GM18870 (cell line): ENCODE data around the gene OCLN.
A peak's percentile ranks its signal among the peaks of the same experiment; 100 is the strongest.
"Not testable (repeated sequence)": the region's sequence is repeated elsewhere in the genome, so short reads cannot be mapped to it uniquely, and the experiment has no call there.

Experiments used
- ATAC-seq: cut with Tn5 transposase; IDR thresholded peaks from one replicate; pipeline ENCODE4 v1.9.1; 2021; ENCODE audit warnings: moderate library complexity; ENCODE audit not compliant: unreplicated experiment

Gene OCLN

DNA sequence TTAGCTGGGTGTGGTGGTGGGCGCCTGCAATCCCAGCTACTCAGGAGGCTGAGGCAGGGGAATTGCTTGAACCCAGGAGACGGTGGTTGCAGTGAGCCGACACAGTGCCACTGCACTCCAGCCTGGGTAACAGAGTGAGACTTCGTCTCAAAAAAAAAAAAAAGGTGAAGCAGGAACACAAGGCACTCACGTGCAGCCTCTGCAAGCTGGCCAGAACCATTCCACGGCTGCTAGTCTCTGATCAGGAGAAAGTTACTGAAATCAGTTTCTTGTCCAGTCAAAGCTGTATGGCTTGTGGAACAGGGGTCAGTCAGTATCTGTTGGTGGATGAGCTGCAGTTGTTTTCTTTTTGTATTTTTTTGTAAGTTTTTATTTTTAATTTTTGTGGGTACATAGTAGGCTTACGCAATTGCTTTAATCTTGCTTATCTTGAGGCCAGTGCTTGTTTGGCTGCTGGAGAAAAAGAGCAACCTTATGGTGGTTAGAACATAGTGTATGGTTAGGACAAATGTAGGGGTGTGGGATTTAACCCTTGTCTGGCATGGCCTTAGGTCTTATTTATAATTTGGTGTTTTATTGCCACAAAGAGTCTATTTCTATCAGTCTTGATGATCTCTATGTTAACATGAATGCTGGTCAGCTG is 34.7 kb downstream of the OCLN start:
- no peak for ATAC-seq

DNA sequence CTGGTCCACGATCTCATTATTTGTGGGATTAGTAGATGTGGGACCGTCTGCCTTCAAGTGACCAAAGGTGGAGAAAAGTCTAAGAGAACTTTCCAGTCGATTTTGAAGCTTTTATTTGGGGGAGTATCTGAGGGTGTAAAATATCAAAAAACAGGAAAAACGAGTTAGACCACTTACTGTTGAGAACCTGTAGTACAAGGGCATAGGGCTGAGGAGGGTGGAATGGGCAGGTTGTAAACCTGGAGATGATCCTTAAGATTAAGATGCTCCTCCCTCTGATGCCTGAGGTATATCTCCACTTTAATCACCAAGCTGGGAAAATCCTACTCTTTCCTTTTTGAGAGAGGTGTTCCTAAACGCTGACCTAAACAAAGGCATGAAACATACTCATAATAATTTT is 35.4 kb downstream of the OCLN start:
- no peak for ATAC-seq

DNA sequence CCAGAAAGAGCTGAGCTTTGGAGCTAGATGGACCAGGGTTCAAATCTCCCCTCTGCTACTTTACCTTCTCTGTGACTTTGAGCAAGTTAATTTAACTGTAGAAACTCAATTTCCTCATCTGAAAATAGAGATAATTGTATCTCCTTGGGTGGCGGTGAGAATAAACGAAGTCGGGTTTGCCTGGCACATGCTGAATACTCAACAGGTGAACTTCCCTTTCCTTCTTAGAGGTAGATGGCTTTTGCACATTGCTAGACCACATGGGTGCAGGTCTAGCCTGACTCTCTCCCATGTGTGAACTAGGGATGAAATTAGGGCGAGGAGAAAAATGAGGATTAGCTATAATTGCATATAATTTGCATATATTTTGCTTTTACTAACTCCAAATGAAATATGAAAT is 36.0 kb downstream of the OCLN start:
- ATAC-seq: no peak

DNA sequence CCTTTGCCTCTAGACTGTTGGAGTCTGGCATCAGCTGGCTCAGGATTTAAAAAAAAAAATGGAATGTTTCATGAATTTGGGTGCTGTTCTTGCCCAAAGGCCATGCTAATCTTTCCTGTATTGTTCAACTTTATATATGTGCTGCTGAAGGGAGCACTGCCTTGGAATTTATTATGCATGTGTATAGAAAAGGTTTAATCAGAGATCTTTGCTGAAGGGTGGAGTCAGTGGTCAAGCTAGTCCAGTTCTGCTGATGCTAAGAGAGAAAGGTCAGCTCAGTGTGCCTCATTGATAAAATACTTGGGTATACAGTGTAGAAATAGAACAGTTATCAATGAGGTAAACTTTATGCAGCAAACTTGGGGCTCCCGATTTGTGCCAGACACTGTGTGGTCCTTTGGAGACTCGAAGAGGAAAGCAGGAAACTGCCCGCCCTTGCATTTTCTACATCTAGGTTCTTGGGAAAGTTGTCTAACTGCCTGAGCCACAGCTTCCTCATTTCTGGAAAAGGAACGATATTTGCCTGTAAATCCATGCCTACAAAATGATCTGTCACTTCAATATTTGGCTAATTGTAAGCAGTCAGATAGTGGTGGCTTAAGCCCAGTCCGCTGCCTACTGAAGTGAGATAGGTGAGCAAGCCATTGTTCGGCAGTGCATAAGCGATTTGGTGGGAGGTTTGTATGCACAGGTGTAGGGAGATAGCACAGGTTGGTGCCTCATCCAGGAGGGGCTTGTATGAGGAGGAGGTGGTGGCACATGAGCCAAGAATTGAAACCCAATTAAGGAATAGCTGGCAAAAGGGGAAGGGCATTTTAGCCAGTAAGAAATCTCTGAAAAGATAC is 38.2 kb downstream of the OCLN start:
- no peak for ATAC-seq

DNA sequence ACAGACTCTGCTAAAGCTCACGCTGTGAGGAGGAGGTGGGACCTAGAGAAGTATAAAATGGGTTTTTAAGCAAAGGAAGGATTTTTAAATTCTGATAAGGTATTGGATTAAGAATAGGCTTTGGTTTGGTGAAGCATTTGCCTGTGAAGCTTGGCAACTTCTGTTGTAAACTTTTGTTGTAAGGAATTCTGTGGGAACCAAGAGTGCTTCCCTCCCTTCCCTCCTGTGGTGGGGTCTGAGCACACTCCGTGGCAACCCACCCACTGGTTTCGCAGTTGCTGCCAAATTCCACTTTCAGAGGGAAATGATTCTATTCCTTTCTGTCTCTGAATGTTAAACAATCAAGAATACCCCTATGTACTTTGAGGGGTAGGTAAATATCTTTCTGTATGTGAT is 38.8 kb downstream of the OCLN start:
- no peak for ATAC-seq

DNA sequence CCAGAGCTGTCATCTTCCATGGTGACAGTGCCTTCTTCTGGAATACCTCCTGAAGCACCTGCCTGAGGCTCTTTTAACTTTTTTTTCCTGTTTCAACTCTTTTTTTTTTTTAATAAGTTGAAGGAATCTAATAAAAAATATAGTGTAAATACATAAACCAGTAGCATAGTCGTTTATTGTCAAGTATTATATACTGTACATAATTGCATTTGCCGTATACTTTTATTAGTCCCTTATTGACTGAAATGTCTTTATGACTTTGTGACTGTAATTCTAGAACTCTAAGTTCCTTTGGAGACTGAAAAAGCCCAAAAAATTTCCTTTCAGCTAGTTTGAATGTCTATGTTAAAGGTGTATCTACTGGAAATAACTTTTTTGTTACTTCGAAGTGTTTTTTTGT is 45.3 kb downstream of the OCLN start:
- not testable (repeated sequence) for ATAC-seq

DNA sequence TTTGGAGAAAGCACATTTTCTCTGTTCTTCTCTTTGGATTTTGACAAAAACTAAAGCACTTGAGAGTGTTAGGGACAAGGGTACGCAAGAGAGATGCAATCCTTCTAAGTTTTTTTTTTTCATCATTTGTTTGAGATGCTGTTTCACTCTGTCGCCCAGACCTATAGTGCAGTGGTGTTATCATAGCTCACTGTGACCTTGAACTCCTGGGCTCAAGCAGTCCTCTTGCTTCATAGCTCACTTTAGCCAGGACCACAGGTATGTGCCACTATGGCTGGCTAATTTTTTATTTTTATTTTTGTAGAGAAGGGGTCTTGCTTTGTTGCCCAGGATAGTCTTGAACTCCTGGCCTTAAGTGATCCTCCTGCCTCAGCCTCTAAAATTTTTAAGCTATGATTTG is 46.1 kb downstream of the OCLN start:
- ATAC-seq: not testable (repeated sequence)

DNA sequence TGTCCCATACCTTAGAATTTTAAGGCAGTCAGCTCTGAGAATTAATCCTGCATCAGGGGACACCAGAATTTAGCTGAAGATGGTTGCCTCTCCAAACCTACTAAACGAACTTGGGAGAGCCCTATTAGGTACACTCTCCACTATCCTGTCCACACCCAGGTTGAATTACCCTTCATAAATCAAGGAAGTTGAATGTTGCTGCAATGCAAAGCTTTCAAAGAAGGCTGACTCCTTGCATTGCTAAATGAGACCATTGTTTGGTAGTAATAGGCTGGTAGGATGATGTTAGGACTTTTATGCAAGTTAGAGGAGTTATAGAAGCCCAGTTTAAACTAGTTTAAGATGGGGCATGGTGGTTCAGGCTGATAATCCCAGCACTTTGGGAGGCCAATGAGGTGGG is 48.8 kb downstream of the OCLN start:
- ATAC-seq: not testable (repeated sequence)

DNA sequence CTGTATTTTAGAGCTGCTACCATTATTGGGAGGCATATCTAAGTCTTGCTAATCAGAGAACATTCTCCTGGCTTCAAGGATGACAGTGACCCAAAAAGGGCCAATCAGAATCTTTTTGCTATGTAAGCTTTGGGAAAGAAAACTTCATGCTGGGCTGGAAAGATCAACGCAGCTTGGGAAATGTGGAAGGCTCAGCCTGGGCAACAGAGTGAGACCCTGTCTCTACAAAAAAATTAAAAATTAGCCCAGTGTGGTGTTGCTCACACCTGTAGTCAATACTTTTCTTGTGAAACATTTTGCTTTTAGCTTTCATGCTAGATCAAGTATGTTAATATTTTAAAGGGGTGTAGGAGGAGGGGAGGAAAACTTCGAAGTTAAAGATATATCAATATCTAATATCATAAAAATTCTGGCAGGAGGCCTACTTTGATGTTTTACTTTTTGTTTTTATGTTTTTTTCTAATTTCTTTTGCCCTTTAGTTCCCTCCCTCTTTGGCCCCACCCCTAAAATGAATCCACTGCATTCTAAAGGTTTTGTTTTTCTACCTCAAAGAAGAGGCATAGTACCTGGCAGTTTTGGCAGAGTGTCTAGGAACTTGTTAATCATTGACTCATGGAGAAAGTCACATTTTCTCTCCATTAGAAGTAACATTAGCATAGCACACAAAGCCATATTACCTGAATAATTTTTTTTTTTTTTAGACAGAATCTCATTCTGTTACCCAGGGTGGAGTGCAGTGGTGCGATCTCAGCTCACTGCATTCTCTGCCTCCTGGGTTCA is 50.4 kb downstream of the OCLN start:
- ATAC-seq: not testable (repeated sequence)

DNA sequence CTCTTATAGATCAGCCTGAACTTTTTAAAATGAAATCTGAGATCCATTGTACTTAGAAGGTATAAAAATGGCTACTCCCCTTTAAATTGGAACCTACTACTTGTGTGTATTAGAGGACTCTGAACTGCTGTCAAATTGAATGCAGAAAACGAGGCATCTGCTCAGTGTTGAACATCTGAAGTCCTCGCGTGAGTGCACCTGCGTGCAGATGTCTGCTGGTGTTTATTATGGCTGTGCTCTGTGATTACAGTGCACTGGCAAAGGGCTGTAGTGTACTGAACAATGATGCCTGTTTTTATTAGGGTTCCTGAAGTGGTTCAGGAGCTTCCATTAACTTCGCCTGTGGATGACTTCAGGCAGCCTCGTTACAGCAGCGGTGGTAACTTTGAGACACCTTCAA is 52.0 kb downstream of the OCLN start:
- ATAC-seq: not testable (repeated sequence)

DNA sequence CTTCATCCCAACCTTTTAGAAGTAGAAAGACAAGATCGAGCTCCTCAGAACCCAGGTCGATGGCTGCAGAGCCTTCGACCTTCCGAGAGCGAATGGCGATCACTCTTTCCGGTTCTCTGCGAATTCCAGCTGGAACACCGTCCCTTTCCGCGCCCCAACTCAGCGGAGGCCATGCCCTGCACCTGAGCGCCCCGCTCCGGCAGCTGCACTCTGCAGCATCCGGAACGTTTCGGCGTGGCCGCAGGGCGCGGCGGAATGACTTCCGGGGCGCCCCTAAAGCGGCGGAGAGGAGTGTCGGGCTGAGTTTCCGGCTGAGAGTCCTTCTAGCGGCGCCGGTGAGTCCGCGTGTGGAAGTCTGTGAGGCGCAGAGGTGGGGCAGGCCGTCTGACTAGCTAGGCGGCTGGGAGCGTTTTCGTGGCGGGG is 67.3 kb downstream of the OCLN start, which contains the start of gene GTF2H2C:
Gene GTF2H2C (plus strand): TSS at position 284 of the 423 bp plus-strand sequence. CDS start 4,942 bp downstream, outside the sequence.
- peak; percentile 85 for ATAC-seq

- ATAC-seq: not testable (repeated sequence)
These were observed 68.2 kb downstream of the OCLN start for GRCh38 chr5:69560587-69561431.

DNA sequence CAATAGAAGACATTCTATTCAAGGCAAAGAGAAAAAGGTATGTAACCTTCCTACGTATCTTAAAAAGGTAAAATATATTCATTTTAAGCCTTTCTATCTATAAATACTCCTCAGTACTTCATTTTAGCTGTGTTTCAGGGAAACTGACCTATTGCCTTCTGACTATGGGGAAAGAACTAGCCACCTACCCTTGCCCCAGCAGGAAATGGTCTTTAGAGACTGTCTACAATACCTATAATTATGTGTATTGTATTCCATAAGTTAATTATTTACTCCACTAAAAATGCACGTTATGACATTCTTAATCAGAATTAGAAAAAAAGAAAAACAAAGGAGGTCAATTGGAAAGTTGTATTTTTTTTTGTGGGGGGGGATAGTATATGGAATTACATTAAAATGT is 73.6 kb downstream of the OCLN start:
- not testable (repeated sequence) for ATAC-seq

- ATAC-seq: not testable (repeated sequence)
These were observed 75.5 kb downstream of the OCLN start for GRCh38 chr5:69568072-69568471.

- ATAC-seq: not testable (repeated sequence)
These were observed 90.8 kb downstream of the OCLN start for GRCh38 chr5:69583356-69583755.

DNA sequence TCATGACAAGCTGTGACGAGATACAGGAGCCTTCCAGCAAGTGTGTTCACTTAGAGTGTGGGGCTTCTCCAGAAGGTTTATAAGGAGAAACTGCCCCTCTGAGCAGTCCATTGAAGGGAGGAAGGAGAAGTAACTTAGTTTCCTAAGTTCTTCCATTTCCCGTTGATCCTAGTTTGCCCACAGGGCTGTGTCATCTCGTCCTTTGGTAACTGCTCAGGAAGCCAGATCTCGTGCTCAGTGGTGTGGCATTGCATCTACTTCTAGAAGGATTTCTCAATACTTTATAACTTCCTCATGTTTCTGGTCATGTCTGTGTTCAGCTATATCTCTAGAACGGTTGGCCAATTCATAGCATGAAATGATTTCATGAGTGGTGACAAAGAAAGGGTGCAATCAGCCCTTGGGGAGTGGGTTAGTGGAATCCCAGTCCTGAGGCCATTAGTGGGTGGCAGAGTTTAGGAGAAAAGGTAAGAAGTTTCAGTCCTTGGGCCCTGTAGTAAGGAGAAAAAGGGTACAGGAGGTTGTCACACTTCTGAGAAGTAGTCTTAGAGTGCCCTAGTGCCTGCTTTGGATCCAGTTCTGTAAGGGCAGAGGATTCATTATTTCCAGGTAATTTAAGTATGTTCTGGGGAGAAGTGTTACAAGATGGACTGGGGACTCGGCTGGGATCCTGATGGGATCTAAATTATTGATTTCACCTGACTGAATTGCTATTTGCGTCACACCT is 103.7 kb downstream of the OCLN start:
- not testable (repeated sequence) for ATAC-seq

- peak; percentile 52 for ATAC-seq
These were observed 109.4 kb downstream of the OCLN start for GRCh38 chr5:69601947-69602346.

DNA sequence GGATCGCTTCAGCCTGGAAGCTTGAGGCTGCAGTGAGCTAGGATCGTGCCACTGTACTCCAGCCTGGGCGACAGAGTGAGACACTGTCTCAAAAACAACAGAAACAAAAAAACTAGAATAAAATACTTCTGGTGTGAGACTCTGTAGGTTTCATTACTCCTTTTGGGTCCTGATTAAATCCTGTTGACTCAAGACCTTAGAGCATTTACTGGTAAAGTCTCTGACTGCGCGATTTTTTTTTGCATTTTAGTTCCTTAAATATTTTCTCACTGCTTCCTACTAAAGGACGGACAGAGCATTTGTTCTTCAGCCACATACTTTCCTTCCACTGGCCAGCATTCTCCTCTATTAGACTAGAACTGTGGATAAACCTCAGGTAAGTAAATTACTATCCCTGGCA is 114.2 kb downstream of the OCLN start:
- ATAC-seq: not testable (repeated sequence)
